H9 (cell line): Measurements from ENCODE around the gene SLC22A3. TPM values are rescaled to one million over a fixed set of nuclear protein-coding genes. Genes with fewer than 3 reads are reported as not detected.

Experiments
- DNase-seq: peaks from one replicate; pipeline ENCODE4 v3.0.0-alpha.2; 2017
- H2AFZ ChIP-seq: one replicate; pipeline ENCODE4 v1.6.1; 2013; ENCODE audit warnings: mild to moderate bottlenecking, low read length, control low read depth, moderate library complexity
- H2AK5ac ChIP-seq: 2 replicates; pipeline ENCODE4 v1.6.1; 2013; ENCODE audit warnings: low read length, control low read depth, mixed read lengths; ENCODE audit not compliant: insufficient read length
- H2BK120ac ChIP-seq: one replicate; pipeline ENCODE4 v1.6.1; 2013; ENCODE audit warnings: low read depth, mild to moderate bottlenecking, low read length, control low read depth, inconsistent platforms; ENCODE audit not compliant: poor library complexity, severe bottlenecking
- H2BK12ac ChIP-seq: 2 replicates; pipeline ENCODE4 v1.6.1; 2013; ENCODE audit warnings: low read length, control low read depth, mixed read lengths, low read depth; ENCODE audit not compliant: insufficient read length
- H2BK15ac ChIP-seq: 2 replicates; pipeline ENCODE4 v1.6.1; 2013; ENCODE audit warnings: low read depth, low read length, control low read depth
- H2BK20ac ChIP-seq: one replicate; pipeline ENCODE4 v1.6.1; 2013; ENCODE audit warnings: low read depth, mild to moderate bottlenecking, low read length, control low read depth, inconsistent platforms; ENCODE audit not compliant: poor library complexity, severe bottlenecking
- H2BK5ac ChIP-seq: 2 replicates; pipeline ENCODE4 v1.6.1; 2013; ENCODE audit warnings: low read length, control low read depth, mixed read lengths; ENCODE audit not compliant: insufficient read length
- H3K14ac ChIP-seq: 2 replicates; pipeline ENCODE4 v1.6.1; 2013; ENCODE audit warnings: low read length, control low read depth; ENCODE audit not compliant: insufficient read depth
- H3K18ac ChIP-seq: 2 replicates; pipeline ENCODE4 v1.6.1; 2013; ENCODE audit warnings: low read depth, mild to moderate bottlenecking, mixed read lengths, low read length, control low read depth; ENCODE audit not compliant: insufficient read length
- H3K23ac ChIP-seq: 2 replicates; pipeline ENCODE4 v1.6.1; 2013; ENCODE audit warnings: low read length, control low read depth, mixed read lengths, low read depth; ENCODE audit not compliant: insufficient read length
- H3K23me2 ChIP-seq: 2 replicates; pipeline ENCODE4 v1.6.1; 2013; ENCODE audit warnings: low read depth, mild to moderate bottlenecking, mixed read lengths, low read length, control low read depth; ENCODE audit not compliant: insufficient read length, poor library complexity, severe bottlenecking
- H3K27ac ChIP-seq: 2 replicates; pipeline ENCODE4 v1.5.1; 2013; ENCODE audit warnings: low read length, control low read depth, mixed read lengths, low read depth; ENCODE audit not compliant: insufficient read length
- H3K27me3 ChIP-seq: 2 replicates; pipeline ENCODE4 v1.6.1; 2013; ENCODE audit warnings: low read length, control low read depth, inconsistent platforms; ENCODE audit not compliant: insufficient read depth
- H3K4ac ChIP-seq: 2 replicates; pipeline ENCODE4 v1.6.1; 2013; ENCODE audit warnings: low read depth, mild to moderate bottlenecking, control low read depth, inconsistent platforms, low read length, moderate library complexity
- H3K4me1 ChIP-seq: 2 replicates; pipeline ENCODE4 v1.6.1; 2013; ENCODE audit warnings: low read length, control low read depth, inconsistent platforms; ENCODE audit not compliant: insufficient read depth
- H3K4me2 ChIP-seq: 2 replicates; pipeline ENCODE4 v1.6.1; 2013; ENCODE audit warnings: low read length, control low read depth, mixed read lengths; ENCODE audit not compliant: insufficient read length, insufficient read depth
- H3K56ac ChIP-seq: 2 replicates; pipeline ENCODE4 v1.6.1; 2013; ENCODE audit warnings: low read depth, mild to moderate bottlenecking, mixed read lengths, low read length, control low read depth; ENCODE audit not compliant: insufficient read length
- H3K79me1 ChIP-seq: 2 replicates; pipeline ENCODE4 v1.6.1; 2013; ENCODE audit warnings: low read depth, mild to moderate bottlenecking, moderate library complexity, low read length, control low read depth, inconsistent platforms; ENCODE audit not compliant: insufficient read depth, poor library complexity, severe bottlenecking
- H3K79me2 ChIP-seq: 2 replicates; pipeline ENCODE4 v1.6.1; 2013; ENCODE audit warnings: low read length, control low read depth, inconsistent platforms; ENCODE audit not compliant: insufficient read depth
- H3K9ac ChIP-seq: 2 replicates; pipeline ENCODE4 v1.6.1; 2013; ENCODE audit warnings: low read length, control low read depth, mixed read lengths; ENCODE audit not compliant: insufficient read length; ENCODE audit errors: extremely low read depth
- H3K9me3 ChIP-seq: one replicate; pipeline ENCODE4 v1.6.1; 2013; ENCODE audit warnings: low read depth, low read length, inconsistent platforms; ENCODE audit not compliant: control insufficient read depth
- H3T11ph ChIP-seq: one replicate; pipeline ENCODE4 v1.6.1; 2013; ENCODE audit warnings: mild to moderate bottlenecking, low read length, control low read depth, inconsistent platforms
- H4K20me1 ChIP-seq: one replicate; pipeline ENCODE4 v1.6.1; 2013; ENCODE audit not compliant: control insufficient read depth, insufficient read length, insufficient read depth
- H4K5ac ChIP-seq: 2 replicates; pipeline ENCODE4 v1.6.1; 2013; ENCODE audit warnings: low read depth, mild to moderate bottlenecking, mixed read lengths, low read length, control low read depth; ENCODE audit not compliant: insufficient read length
- H4K8ac ChIP-seq: replicated peaks from 2 replicates; pipeline ENCODE4 v1.6.1; 2013; ENCODE audit warnings: low read length, control low read depth, mixed read lengths, low read depth; ENCODE audit not compliant: insufficient read length
- H4K91ac ChIP-seq: 2 replicates; pipeline ENCODE4 v1.6.1; 2013; ENCODE audit warnings: low read depth, mild to moderate bottlenecking, moderate library complexity, mixed read lengths, low read length, control low read depth; ENCODE audit not compliant: insufficient read length
- H3K27ac Mint-ChIP-seq, 3 experiments: 2 replicates in 2 of 3; 3 replicates in 1 of 3; pipeline ENCODE4 v1.8.0; 2020 to 2021; ENCODE audit warnings: mixed read lengths in 3 of 3, mild to moderate bottlenecking in 1 of 3, moderate library complexity in 1 of 3
- H3K27me3 Mint-ChIP-seq: 2 replicates; pipeline ENCODE4 v1.8.0; 2021; ENCODE audit warnings: low read depth, mild to moderate bottlenecking, moderate library complexity, mixed read lengths
- H3K36me3 Mint-ChIP-seq, 3 experiments: 2 replicates in 2 of 3; 3 replicates in 1 of 3; pipeline ENCODE4 v1.8.0; 2020 to 2021; ENCODE audit warnings: low read depth in 3 of 3, mixed read lengths in 3 of 3; ENCODE audit not compliant: insufficient read depth in 1 of 3
- H3K4me1 Mint-ChIP-seq, 2 experiments: 2 replicates each; pipeline ENCODE4 v1.8.0; 2020; ENCODE audit warnings: mixed read lengths in 2 of 2
- H3K4me3 Mint-ChIP-seq, 2 experiments: 2 replicates in 1 of 2; 3 replicates in 1 of 2; pipeline ENCODE4 v1.8.0; 2020 to 2021; ENCODE audit warnings: mild to moderate bottlenecking in 2 of 2, mixed read lengths in 2 of 2, moderate library complexity in 1 of 2
- H3K9me3 Mint-ChIP-seq, 2 experiments: 2 replicates in 1 of 2; 3 replicates in 1 of 2; pipeline ENCODE4 v1.8.0; 2020; ENCODE audit warnings: mild to moderate bottlenecking in 2 of 2, mixed read lengths in 2 of 2, moderate library complexity in 1 of 2
- WGBS: extraction: QIAGEN DNeasy Blood & Tissue Kit; methylation state at CpG from one replicate; pipeline ENCODE4 v1.1.7; 2013; ENCODE audit warnings: missing lambda C conversion rate, low lambda C conversion rate, mixed read lengths; ENCODE audit not compliant: insufficient read length; ENCODE audit errors: extremely low coverage; 5-methylcytosine and 5-hydroxymethylcytosine counted together
- total RNA-seq: library from RNA; stranded (reverse); gene quantifications from 2 replicates; pipeline ENCODE4 v1.2.1, GENCODE V29; 2021
- TF ChIP-seq, protein P1 (sequence below): fragments of 200-600 bp; sonication (generic); conservative IDR thresholded peaks from 3 replicates; pipeline ENCODE4 v1.8.0; 2021; ENCODE audit warnings: antibody characterized with exemption, mild to moderate bottlenecking

Gene SLC22A3
- total RNA-seq, 1 experiment from 2014 or later = 2.7 TPM

DNA sequence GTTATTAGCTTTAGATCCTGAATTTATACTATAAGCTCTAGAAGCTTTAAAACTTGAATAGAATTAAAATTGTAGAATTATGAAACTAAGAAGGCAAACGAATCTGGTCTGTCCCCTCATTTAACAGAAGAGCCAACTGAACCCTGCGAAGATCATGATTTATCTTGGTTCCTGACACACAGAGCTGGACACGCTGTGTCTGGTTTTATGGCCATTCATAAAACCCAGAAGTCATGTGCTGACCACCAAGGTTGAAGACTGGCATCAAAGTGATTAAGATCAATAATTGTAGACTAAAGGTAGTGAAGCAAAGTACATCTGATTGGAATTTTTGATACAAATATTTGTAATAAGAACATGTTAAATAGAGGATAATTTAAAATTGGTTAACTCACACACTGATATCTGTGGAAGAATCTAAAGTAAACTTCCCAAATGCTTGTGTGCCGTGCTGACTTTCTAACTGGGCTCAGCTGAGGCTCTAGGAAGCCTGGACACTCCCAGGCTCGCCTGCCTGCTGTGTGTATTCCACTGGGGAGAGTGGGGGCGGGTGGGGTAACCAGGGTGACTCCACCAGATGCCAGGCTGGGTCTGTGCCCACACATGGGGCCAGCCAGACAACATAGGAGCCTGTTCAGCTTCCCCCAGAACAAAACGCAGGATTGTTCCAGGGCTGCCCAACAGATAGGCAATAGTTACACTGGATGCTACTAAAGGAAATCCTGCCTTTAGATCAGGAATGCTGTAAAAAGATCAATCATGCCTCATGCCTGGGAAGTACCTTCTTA, 42.1 kb upstream of the SLC22A3 start:
- Histone ChIP-seq H2BK15ac (no peak overlapping the region), H3K18ac (no peak overlapping the region), H2AFZ (no peak overlapping the region), H4K91ac (no peak overlapping the region), H3K27ac (no peak overlapping the region), H3K56ac (no peak overlapping the region), H4K20me1 (no peaks in the 10 kb centered on the region), H3K27me3 (no peaks in the 10 kb centered on the region), H3T11ph (no peak overlapping the region), H3K79me2 (no peaks in the 10 kb centered on the region), H2AK5ac (no peak overlapping the region), H3K14ac (no peak overlapping the region), H3K23me2 (no peaks in the 10 kb centered on the region), H3K23ac (no peak overlapping the region), H3K4ac (no peak overlapping the region), H3K9me3 (no peaks in the 10 kb centered on the region), H3K79me1 (no peaks in the 10 kb centered on the region), H3K4me1 (no peaks in the 10 kb centered on the region; the same call in 1 of the 2 replicates), H4K8ac (no peak overlapping the region), H2BK120ac (no peak overlapping the region), H2BK20ac (no peak overlapping the region), H3K9ac (no peak overlapping the region), H3K4me2 (no peak overlapping the region), H4K5ac (no peak overlapping the region), H2BK5ac (no peak overlapping the region), H2BK12ac (no peak overlapping the region)
- TF ChIP-seq, protein P1, sequence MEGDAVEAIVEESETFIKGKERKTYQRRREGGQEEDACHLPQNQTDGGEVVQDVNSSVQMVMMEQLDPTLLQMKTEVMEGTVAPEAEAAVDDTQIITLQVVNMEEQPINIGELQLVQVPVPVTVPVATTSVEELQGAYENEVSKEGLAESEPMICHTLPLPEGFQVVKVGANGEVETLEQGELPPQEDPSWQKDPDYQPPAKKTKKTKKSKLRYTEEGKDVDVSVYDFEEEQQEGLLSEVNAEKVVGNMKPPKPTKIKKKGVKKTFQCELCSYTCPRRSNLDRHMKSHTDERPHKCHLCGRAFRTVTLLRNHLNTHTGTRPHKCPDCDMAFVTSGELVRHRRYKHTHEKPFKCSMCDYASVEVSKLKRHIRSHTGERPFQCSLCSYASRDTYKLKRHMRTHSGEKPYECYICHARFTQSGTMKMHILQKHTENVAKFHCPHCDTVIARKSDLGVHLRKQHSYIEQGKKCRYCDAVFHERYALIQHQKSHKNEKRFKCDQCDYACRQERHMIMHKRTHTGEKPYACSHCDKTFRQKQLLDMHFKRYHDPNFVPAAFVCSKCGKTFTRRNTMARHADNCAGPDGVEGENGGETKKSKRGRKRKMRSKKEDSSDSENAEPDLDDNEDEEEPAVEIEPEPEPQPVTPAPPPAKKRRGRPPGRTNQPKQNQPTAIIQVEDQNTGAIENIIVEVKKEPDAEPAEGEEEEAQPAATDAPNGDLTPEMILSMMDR = no peak
- Mint-ChIP-seq H3K9me3 (peaks cover 35 to 41% of the 10 kb centered on the region in 2 experiments), H3K27me3 (peaks cover 1% of the 10 kb centered on the region), H3K4me1 (peaks cover 0 to 6% of the 10 kb centered on the region in 2 experiments; a peak in 2 of 4 replicates), H3K4me3 (no peak overlapping the region), H3K27ac (no peak overlapping the region), H3K36me3 (peaks cover 19 to 35% (median 27%) of the 10 kb centered on the region in 3 experiments)
- no CpG with 5 or more reads among the region's 7 CpGs for WGBS
- no peak for DNase-seq
